H54 (cell line): ENCODE results near the gene ANKRD11.

Experiments used
- DNase-seq: peaks from one replicate; pipeline ENCODE4 v3.0.0; 2011; ENCODE audit warnings: low spot score, mixed read lengths; ENCODE audit not compliant: insufficient read length
- FAIRE-seq: peaks from 3 replicates; lab custom pipeline; 2011; peaks lifted over from hg19 to GRCh38; lab: Jason Lieb, UNC
- POLR2A ChIP-seq: IDR thresholded peaks from 2 replicates; pipeline ENCODE4 v1.6.1; 2011; ENCODE audit warnings: low read depth, mild to moderate bottlenecking, low read length

Gene ANKRD11

GRCh38 chr16:89381788-89382187, 108.6 kb downstream of the ANKRD11 start:
- DNase-seq, result no peak
- no peak for FAIRE-seq
- no peak for TF ChIP-seq POLR2A

- DNase-seq (no peak), FAIRE-seq (no peak)
- no peak for TF ChIP-seq POLR2A
Measured at GRCh38 chr16:89380681-89381080, 109.7 kb downstream of the ANKRD11 start.

GRCh38 chr16:89378947-89379771, 111.2 kb downstream of the ANKRD11 start:
- no peak for TF ChIP-seq POLR2A
- FAIRE-seq (no peak), DNase-seq (no peak)

GRCh38 chr16:89377453-89377848, 112.9 kb downstream of the ANKRD11 start:
- no peak for TF ChIP-seq POLR2A
- FAIRE-seq (no peak), DNase-seq (no peak)

GRCh38 chr16:89376812-89377452, 113.4 kb downstream of the ANKRD11 start:
- FAIRE-seq (no peak), DNase-seq (no peak)
- no peak for TF ChIP-seq POLR2A

GRCh38 chr16:89375686-89376085, 114.7 kb downstream of the ANKRD11 start:
- FAIRE-seq (no peak), DNase-seq (no peak)
- no peak for TF ChIP-seq POLR2A

GRCh38 chr16:89375021-89375420, 115.3 kb downstream of the ANKRD11 start:
- no peak for DNase-seq
- FAIRE-seq, result no peak
- TF ChIP-seq POLR2A, result no peak

GRCh38 chr16:89374393-89374960, 115.9 kb downstream of the ANKRD11 start:
- DNase-seq (no peak), FAIRE-seq (no peak)
- TF ChIP-seq POLR2A, result no peak

- DNase-seq (no peak), FAIRE-seq (no peak)
- TF ChIP-seq POLR2A, result no peak
Measured at GRCh38 chr16:89373355-89374110, 116.8 kb downstream of the ANKRD11 start.

- no peak for TF ChIP-seq POLR2A
- no peak for DNase-seq
- no peak for FAIRE-seq
Measured at GRCh38 chr16:89371968-89372634, 118.3 kb downstream of the ANKRD11 start.

- no peak for TF ChIP-seq POLR2A
- no peak for DNase-seq
- FAIRE-seq, result no peak
Measured at GRCh38 chr16:89371386-89371785, 119.0 kb downstream of the ANKRD11 start.

- TF ChIP-seq POLR2A, result no peak
- FAIRE-seq (no peak), DNase-seq (no peak)
Measured at GRCh38 chr16:89370601-89371000, 119.8 kb downstream of the ANKRD11 start.

- no peak for DNase-seq
- no peak for FAIRE-seq
- no peak for TF ChIP-seq POLR2A
Measured at GRCh38 chr16:89370081-89370511, 120.3 kb downstream of the ANKRD11 start.
